ENCODE measurements around the gene MINDY1. TPM values are rescaled to one million over a fixed set of nuclear protein-coding genes. Genes with fewer than 3 reads are reported as not detected.

The MINDY1 gene
- total RNA-seq, 2 experiments from 2014 or later = 8.5 to 13.8 TPM

- Histone ChIP-seq H3K4me2 (ENCODE audit: low read length) (no peak overlapping the region), H3K4me3 (ENCODE audit: low read depth, low read length, poor library complexity, severe bottlenecking) (no peak overlapping the region), H4K20me1 (ENCODE audit: insufficient read depth, low read length) (no peaks in the 10 kb centered on the region), H3K4me1 (ENCODE audit: insufficient read depth, low read length, poor library complexity, severe bottlenecking) (peaks cover 10% of the 10 kb centered on the region), H2AFZ (ENCODE audit: low read length) (no peak overlapping the region), H3K9me3 (ENCODE audit: low read length) (no peaks in the 10 kb centered on the region), H3K79me2 (ENCODE audit: insufficient read depth, low read depth, low read length) (peaks cover 17% of the 10 kb centered on the region; the same call in 1 of the 2 replicates), H3K9me2 (ENCODE audit: insufficient read depth, low read length) (no peaks in the 10 kb centered on the region), H3K36me3 (ENCODE audit: insufficient read depth, low read length) (peaks cover 2% of the 10 kb centered on the region; the same call in 1 of the 2 replicates), H3K27ac (ENCODE audit: low read depth, low read length, poor library complexity, severe bottlenecking) (no peak overlapping the region)
- TF ChIP-seq CTCF (conservative IDR thresholded peaks at IDR 0.05; ENCODE audit: low read length) (no peak), EZH2phosphoT487 (IDR thresholded peaks at IDR 0.05; ENCODE audit: borderline replicate concordance, low read depth, low read length) (no peak)
- intact Hi-C loops (cut with micrococcal nuclease; ENCODE audit: unreplicated experiment) = no loop called here
- DNase-seq (ENCODE audit: low spot score) = no peak
- no TSS peak for BruUV-seq (replicated peaks)
- CTCF ChIA-PET (ENCODE audit: unreplicated experiment) = no interaction called here
- POLR2A ChIA-PET = interaction anchor here (0.6 kb wide), 1 partner anchor 37 kb away, joined by 4 read pairs; no protein-coding TSS in a partner anchor
Observed at GRCh38 chr1:151012684-151013471, 6.2 kb upstream of the MINDY1 start.

- no peak overlapping the region for H3K4me3 ChIP-seq (ENCODE audit: low read depth, low read length, poor library complexity, severe bottlenecking)
- H3K4me2 ChIP-seq (ENCODE audit: low read length) = no peak overlapping the region
- H3K27ac ChIP-seq (ENCODE audit: low read depth, low read length, poor library complexity, severe bottlenecking) = no peak overlapping the region
- no peak for DNase-seq (ENCODE audit: low spot score)
- TF ChIP-seq CTCF (conservative IDR thresholded peaks at IDR 0.05; ENCODE audit: low read length) (no peak), EZH2phosphoT487 (IDR thresholded peaks at IDR 0.05; ENCODE audit: borderline replicate concordance, low read depth, low read length) (no peak)
- H2AFZ ChIP-seq (ENCODE audit: low read length) = no peak overlapping the region
- BruUV-seq (replicated peaks) = no TSS peak
- H3K4me1 ChIP-seq (ENCODE audit: insufficient read depth, low read length, poor library complexity, severe bottlenecking) = peaks cover 26% of the 10 kb centered on the region
- no peaks in the 10 kb centered on the region for H3K9me2 ChIP-seq (ENCODE audit: insufficient read depth, low read length)
- H3K36me3 ChIP-seq (ENCODE audit: insufficient read depth, low read length) = no peaks in the 10 kb centered on the region
- intact Hi-C loops (cut with micrococcal nuclease; ENCODE audit: unreplicated experiment) = no loop called here
- no peaks in the 10 kb centered on the region for H3K9me3 ChIP-seq (ENCODE audit: low read length)
- POLR2A ChIA-PET = no interaction called here
- no peaks in the 10 kb centered on the region for H4K20me1 ChIP-seq (ENCODE audit: insufficient read depth, low read length)
- peaks cover 17% of the 10 kb centered on the region; the same call in 1 of the 2 replicates for H3K79me2 ChIP-seq (ENCODE audit: insufficient read depth, low read depth, low read length)
- CTCF ChIA-PET (ENCODE audit: unreplicated experiment) = no interaction called here
Observed at GRCh38 chr1:151011154-151011850, 4.6 kb upstream of the MINDY1 start.

DNA sequence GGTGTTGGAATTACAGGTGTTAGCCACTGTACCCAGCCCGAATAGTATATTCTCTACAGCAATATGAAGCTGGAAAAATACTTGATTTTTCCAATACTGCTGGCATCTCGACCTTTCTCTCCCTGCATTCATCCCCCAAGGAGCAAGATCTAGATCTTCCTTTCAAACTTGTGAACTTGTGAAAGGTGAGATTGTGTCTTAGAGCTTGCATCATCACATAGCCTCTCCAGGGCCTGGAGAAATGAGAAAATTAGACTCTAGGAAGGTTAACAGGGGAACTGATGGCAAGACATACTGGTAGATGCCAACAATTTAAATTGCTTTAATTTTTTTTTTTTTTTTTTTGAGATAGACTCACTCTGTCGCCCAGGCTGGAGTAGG is 3.6 kb upstream of the MINDY1 start:
- H3K4me3 ChIP-seq (ENCODE audit: low read depth, low read length, poor library complexity, severe bottlenecking) = no peak overlapping the region
- ChIA-PET CTCF (ENCODE audit: unreplicated experiment) (no interaction called here), POLR2A (no interaction called here)
- no peaks in the 10 kb centered on the region for H4K20me1 ChIP-seq (ENCODE audit: insufficient read depth, low read length)
- no peaks in the 10 kb centered on the region for H3K9me3 ChIP-seq (ENCODE audit: low read length)
- H3K36me3 ChIP-seq (ENCODE audit: insufficient read depth, low read length) = no peaks in the 10 kb centered on the region
- no peak for TF ChIP-seq EZH2phosphoT487 (IDR thresholded peaks at IDR 0.05; ENCODE audit: borderline replicate concordance, low read depth, low read length)
- TF ChIP-seq CTCF (conservative IDR thresholded peaks at IDR 0.05; ENCODE audit: low read length) = no peak
- peaks cover 17% of the 10 kb centered on the region; the same call in 1 of the 2 replicates for H3K79me2 ChIP-seq (ENCODE audit: insufficient read depth, low read depth, low read length)
- intact Hi-C loops (cut with micrococcal nuclease; ENCODE audit: unreplicated experiment) = no loop called here
- no peak for DNase-seq (ENCODE audit: low spot score)
- H3K4me1 ChIP-seq (ENCODE audit: insufficient read depth, low read length, poor library complexity, severe bottlenecking) = peaks cover 36% of the 10 kb centered on the region
- no TSS peak for BruUV-seq (replicated peaks)
- no peak overlapping the region for H3K27ac ChIP-seq (ENCODE audit: low read depth, low read length, poor library complexity, severe bottlenecking)
- no peaks in the 10 kb centered on the region for H3K9me2 ChIP-seq (ENCODE audit: insufficient read depth, low read length)
- no peak overlapping the region for H3K4me2 ChIP-seq (ENCODE audit: low read length)
- H2AFZ ChIP-seq (ENCODE audit: low read length) = no peak overlapping the region

Data from OCI-LY7 (cell line).